ENCODE results near the gene ZNF469. TPM values are rescaled to one million over a fixed set of nuclear protein-coding genes. Genes with fewer than 3 reads are reported as not detected.

Gene ZNF469
- total and polyA plus RNA-seq, 4 donors, result 0.04 to 0.50 (median 0.36) TPM

GRCh38 chr16:88351491-88352101 lies 31.2 kb upstream of the ZNF469 start:
- no peaks in the 10 kb centered on the region for H3K27me3 ChIP-seq (ENCODE audit: control insufficient read depth in 4 of 4, insufficient read depth in 4 of 4, low read length in 3 of 4)
- no peak for DNase-seq (ENCODE audit: low spot score)
- no peaks in the 10 kb centered on the region for H3K4me1 ChIP-seq (ENCODE audit: control insufficient read depth in 4 of 4, insufficient read depth in 4 of 4, low read length in 3 of 4)
- no peak overlapping the region for H3K9ac ChIP-seq (ENCODE audit: low read depth in 1 of 2, low read length in 2 of 2)
- no peak overlapping the region for H3K4me3 ChIP-seq (ENCODE audit: low read depth in 1 of 3, low read length in 3 of 3)
- TF ChIP-seq RAD21 (IDR thresholded peaks at IDR 0.05), result no peak
- no peak for TF ChIP-seq FOXA2 (IDR thresholded peaks at IDR 0.05)
- no peak for TF ChIP-seq FOXA1 (IDR thresholded peaks at IDR 0.05)
- no peak for TF ChIP-seq ZBTB33 (IDR thresholded peaks at IDR 0.05)
- TF ChIP-seq RXRA (IDR thresholded peaks at IDR 0.05), result no peak
- TF ChIP-seq YY1 (IDR thresholded peaks at IDR 0.05), result no peak
- no peak for TF ChIP-seq NR2F2 (IDR thresholded peaks at IDR 0.05)
- TF ChIP-seq HNF4A (conservative IDR thresholded peaks at IDR 0.05), result no peak
- no peak for TF ChIP-seq EGR1 (IDR thresholded peaks at IDR 0.05; ENCODE audit: low read depth in 2 of 2)
- no peak for TF ChIP-seq JUND (IDR thresholded peaks at IDR 0.05)
- no peak for TF ChIP-seq CTCF (IDR thresholded peaks at IDR 0.05; ENCODE audit: low read depth, low read length, missing input control)
- TF ChIP-seq HNF4G (IDR thresholded peaks at IDR 0.05), result no peak
- no peak for TF ChIP-seq MAX (IDR thresholded peaks at IDR 0.05)
- TF ChIP-seq GABPA (IDR thresholded peaks at IDR 0.05 in 1 of 2, conservative IDR thresholded peaks at IDR 0.05 in 1 of 2), result no peak
- TF ChIP-seq SP1 (IDR thresholded peaks at IDR 0.05), result no peak
- TF ChIP-seq ATF3 (IDR thresholded peaks at IDR 0.05), result no peak
- no peaks in the 10 kb centered on the region for H3K9me3 ChIP-seq (ENCODE audit: control insufficient read depth in 4 of 4, low read length in 3 of 4)
- no peaks in the 10 kb centered on the region for H3K36me3 ChIP-seq (ENCODE audit: control insufficient read depth in 4 of 4, insufficient read depth in 3 of 4, low read depth in 1 of 4, low read length in 3 of 4)
- H3K27ac ChIP-seq (ENCODE audit: low read depth in 1 of 2, low read length in 2 of 2), result no peak overlapping the region
- WGBS, result 86% methylated on average over 30 of the region's 30 CpGs

GRCh38 chr16:88352261-88353200 lies 30.2 kb upstream of the ZNF469 start:
- DNase-seq (ENCODE audit: low spot score), result no peak
- Histone ChIP-seq H3K4me1 (ENCODE audit: control insufficient read depth in 4 of 4, insufficient read depth in 4 of 4, low read length in 3 of 4) (no peaks in the 10 kb centered on the region), H3K27me3 (ENCODE audit: control insufficient read depth in 4 of 4, insufficient read depth in 4 of 4, low read length in 3 of 4) (no peaks in the 10 kb centered on the region), H3K36me3 (ENCODE audit: control insufficient read depth in 4 of 4, insufficient read depth in 3 of 4, low read depth in 1 of 4, low read length in 3 of 4) (no peaks in the 10 kb centered on the region), H3K4me3 (ENCODE audit: low read depth in 1 of 3, low read length in 3 of 3) (no peak overlapping the region), H3K9ac (ENCODE audit: low read depth in 1 of 2, low read length in 2 of 2) (no peak overlapping the region), H3K27ac (ENCODE audit: low read depth in 1 of 2, low read length in 2 of 2) (no peak overlapping the region), H3K9me3 (ENCODE audit: control insufficient read depth in 4 of 4, low read length in 3 of 4) (no peaks in the 10 kb centered on the region)
- WGBS, result 92% methylated on average over 23 of the region's 23 CpGs
- TF ChIP-seq JUND (IDR thresholded peaks at IDR 0.05) (no peak), REST (IDR thresholded peaks at IDR 0.05) (no peak)
